Measurements from ENCODE around the gene PLIN5.

PLIN5 gene

GRCh38 chr19:4521170-4521887 is 13.7 kb downstream of the PLIN5 start:
- no peak for DNase-seq

- no peak for DNase-seq
Measured at GRCh38 chr19:4519521-4520277, 15.3 kb downstream of the PLIN5 start.

GRCh38 chr19:4519172-4519496 is 15.9 kb downstream of the PLIN5 start:
- DNase-seq, result no peak

- DNase-seq, result no peak
Measured at GRCh38 chr19:4518345-4519171, 16.5 kb downstream of the PLIN5 start, which contains the start of gene PLIN4. PLIN4 (minus strand) TSS chr19:4518486; CDS start chr19:4518272, 214 bp downstream.

GRCh38 chr19:4517451-4518057 is 17.5 kb downstream of the PLIN5 start:
- no peak for DNase-seq

- no peak for DNase-seq
Measured at GRCh38 chr19:4516939-4517300, 18.1 kb downstream of the PLIN5 start.

GRCh38 chr19:4516199-4516938 is 18.7 kb downstream of the PLIN5 start:
- DNase-seq, result no peak

GRCh38 chr19:4515732-4516131 is 19.3 kb downstream of the PLIN5 start:
- no peak for DNase-seq

- DNase-seq, result no peak
Measured at GRCh38 chr19:4513248-4513647, 21.8 kb downstream of the PLIN5 start.

GRCh38 chr19:4512070-4512469 is 23.0 kb downstream of the PLIN5 start:
- DNase-seq, result no peak

- no peak for DNase-seq
Measured at GRCh38 chr19:4511300-4512054, 23.5 kb downstream of the PLIN5 start.

GRCh38 chr19:4510435-4511255 is 24.4 kb downstream of the PLIN5 start:
- no peak for DNase-seq

- DNase-seq, result no peak
Measured at GRCh38 chr19:4508698-4509097, 26.3 kb downstream of the PLIN5 start.

- no peak for DNase-seq
Measured at GRCh38 chr19:4507804-4508203, 27.2 kb downstream of the PLIN5 start.

- no peak for DNase-seq
Measured at GRCh38 chr19:4507150-4507452, 27.9 kb downstream of the PLIN5 start.

- no peak for DNase-seq
Measured at GRCh38 chr19:4506449-4507149, 28.4 kb downstream of the PLIN5 start.

- no peak for DNase-seq
Measured at GRCh38 chr19:4505570-4506448, 29.2 kb downstream of the PLIN5 start.

- no peak for DNase-seq
Measured at GRCh38 chr19:4504891-4505569, 30.0 kb downstream of the PLIN5 start.

GRCh38 chr19:4504297-4504701 is 30.7 kb downstream of the PLIN5 start:
- no peak for DNase-seq
